Transverse colon (tissue), 4 donors: ENCODE data around the gene DEFB113. TPM values are rescaled to one million over a fixed set of nuclear protein-coding genes. Genes with fewer than 3 reads are reported as not detected.

Experiments used
- DNase-seq: peaks from one replicate; pipeline ENCODE4 v3.0.0-alpha.2; 2019
- H3K27ac ChIP-seq, 4 donors: fragments of 200-600 bp; sonication (generic); 2 replicates each; pipeline ENCODE4 v1.5.1; 2016 to 2018; ENCODE audit warnings: inconsistent platforms in 4 of 4
- H3K27me3 ChIP-seq: fragments of 200-600 bp; sonication (generic); 2 replicates; pipeline ENCODE4 v1.5.1; 2017; ENCODE audit warnings: inconsistent platforms
- H3K36me3 ChIP-seq, 4 donors: fragments of 200-600 bp; sonication (generic); 2 replicates each; pipeline ENCODE4 v1.5.1; 2017 to 2019; ENCODE audit warnings: inconsistent platforms in 4 of 4
- H3K4me1 ChIP-seq, 4 donors: fragments of 200-600 bp; sonication (generic); 2 replicates each; pipeline ENCODE4 v1.5.1; 2017 to 2020; ENCODE audit warnings: inconsistent platforms in 4 of 4
- H3K4me3 ChIP-seq, 4 donors: fragments of 200-600 bp; sonication (generic); 1 replicate in 1 of 4; 2 replicates in 3 of 4; pipeline versions ENCODE4 v1.5.1 to v1.6.1; 2017 to 2019; ENCODE audit warnings: inconsistent platforms in 4 of 4
- H3K9me3 ChIP-seq, 2 donors: fragments of 200-600 bp; sonication (generic); 2 replicates each; pipeline ENCODE4 v1.5.1; 2017 to 2019; ENCODE audit warnings: inconsistent platforms in 2 of 2
- CTCF ChIP-seq, 5 experiments: fragments of 200-600 bp in 3 of 5; fragments of 450-650 bp in 2 of 5; sonication (generic) in 3 of 5; IDR thresholded peaks; 1 replicate in 2 of 5; 2 replicates in 3 of 5; pipeline ENCODE4 v1.5.1; 2016 to 2017; ENCODE audit warnings: antibody characterized with exemption in 5 of 5, inconsistent platforms in 3 of 5, mild to moderate bottlenecking in 2 of 5, moderate library complexity in 1 of 5
- EP300 ChIP-seq: sonication (generic); formaldehyde crosslinking; IDR thresholded peaks from one replicate; pipeline ENCODE4 v1.6.1; 2017; ENCODE audit warnings: antibody characterized with exemption, low read depth
- POLR2A ChIP-seq: fragments of 450-650 bp; IDR thresholded peaks from one replicate; pipeline ENCODE4 v1.6.1; 2016; ENCODE audit warnings: antibody characterized with exemption, mild to moderate bottlenecking, moderate library complexity
- POLR2AphosphoS5 ChIP-seq, 3 donors: sonication (generic); formaldehyde crosslinking; IDR thresholded peaks; one replicate each; pipeline ENCODE4 v1.6.1; 2016; ENCODE audit warnings: antibody characterized with exemption in 3 of 3
- WGBS, 2 donors: methylation state at CpG; one replicate each; pipeline ENCODE4 v1.1.5; 2018; ENCODE audit warnings: low coverage in 1 of 2; 5-methylcytosine and 5-hydroxymethylcytosine counted together
- in situ Hi-C, 4 donors: fragments of 200-750 bp; cut with MboI; loops; one replicate each; pipeline versions ENCODE4 v1.15.0 to v1.15.1; 2017; ENCODE audit warnings: low sequenced_read_pairs in 3 of 4, low pct_ligation_motif_present in 1 of 4, low pct_unique_long_range_greater_than_20kb in 1 of 4
- intact Hi-C: fragments of 100-400 bp; cut with DNase I; formaldehyde crosslinking; loops from one replicate; pipeline ENCODE4 v1.15.1; 2023; ENCODE audit warnings: low total_unique reads
- total RNA-seq, 4 donors: library from RNA; depleted of rRNA; stranded (reverse); fragments of >200 nt; gene quantifications; one replicate each; pipeline ENCODE4 v1.1.0, GENCODE V29; 2016

The DEFB113 gene
- total RNA-seq, 4 donors from 2014 or later = not detected

- WGBS, 2 donors = 63 to 71% methylated on average over 1 of the region's 1 CpG
- Histone ChIP-seq H3K27ac (no peak overlapping the region), H3K4me3 (no peak overlapping the region), H3K27me3 (no peaks in the 10 kb centered on the region), H3K36me3 (peaks cover 0 to 2% (median 0%) of the 10 kb centered on the region in 4 donors), H3K9me3 (no peaks in the 10 kb centered on the region), H3K4me1 (no peaks in the 10 kb centered on the region)
- in situ Hi-C loops (no loop called here), intact Hi-C loops (no loop called here)
- no peak for DNase-seq
- TF ChIP-seq EP300 (no peak), CTCF (IDR thresholded peaks at IDR 0.05) (no peak), POLR2A (no peak), POLR2AphosphoS5 (IDR thresholded peaks at IDR 0.05) (no peak)
Observed at GRCh38 chr6:49980898-49981297, 11.5 kb upstream of the DEFB113 start.

- Histone ChIP-seq H3K4me1 (no peaks in the 10 kb centered on the region), H3K9me3 (no peaks in the 10 kb centered on the region), H3K4me3 (no peak overlapping the region), H3K27ac (no peak overlapping the region), H3K36me3 (peaks cover 0 to 2% (median 0%) of the 10 kb centered on the region in 4 donors), H3K27me3 (no peaks in the 10 kb centered on the region)
- TF ChIP-seq EP300 (no peak), POLR2AphosphoS5 (IDR thresholded peaks at IDR 0.05) (no peak), POLR2A (no peak), CTCF (IDR thresholded peaks at IDR 0.05) (no peak)
- DNase-seq = no peak
- 78 to 81% methylated on average over 4 of the region's 4 CpGs for WGBS, 2 donors
- in situ Hi-C loops = no loop called here
- intact Hi-C loops = loop anchor here (10.0 kb wide), 1 partner anchor 225 kb away; no protein-coding TSS in a partner anchor
Observed at GRCh38 chr6:49979584-49979983, 10.2 kb upstream of the DEFB113 start.

- TF ChIP-seq POLR2AphosphoS5 (IDR thresholded peaks at IDR 0.05) (no peak), CTCF (IDR thresholded peaks at IDR 0.05) (no peak), POLR2A (no peak), EP300 (no peak)
- 36 to 45% methylated on average over 2 to 3 of the region's 3 CpGs for WGBS, 2 donors
- H3K36me3 ChIP-seq = peaks cover 0 to 2% (median 0%) of the 10 kb centered on the region in 4 donors
- no peak overlapping the region for H3K27ac ChIP-seq
- H3K4me1 ChIP-seq = no peaks in the 10 kb centered on the region
- in situ Hi-C loops = no loop called here
- H3K27me3 ChIP-seq = no peaks in the 10 kb centered on the region
- no peaks in the 10 kb centered on the region for H3K9me3 ChIP-seq
- intact Hi-C loops = loop anchor here (10.0 kb wide), 1 partner anchor 226 kb away; no protein-coding TSS in a partner anchor
- no peak for DNase-seq
- H3K4me3 ChIP-seq = no peak overlapping the region
Observed at GRCh38 chr6:49978332-49979226, 9.2 kb upstream of the DEFB113 start.

GRCh38 chr6:49966823-49967222, 2.6 kb downstream of the DEFB113 start:
- H3K4me1 ChIP-seq = no peaks in the 10 kb centered on the region
- H3K9me3 ChIP-seq = no peaks in the 10 kb centered on the region
- 50 to 74% methylated on average over 2 of the region's 2 CpGs for WGBS, 2 donors
- intact Hi-C loops (no loop called here), in situ Hi-C loops (no loop called here)
- DNase-seq = no peak
- no peak for TF ChIP-seq CTCF (IDR thresholded peaks at IDR 0.05)
- TF ChIP-seq EP300 = no peak
- no peak for TF ChIP-seq POLR2A
- no peak for TF ChIP-seq POLR2AphosphoS5 (IDR thresholded peaks at IDR 0.05)
- no peaks in the 10 kb centered on the region for H3K36me3 ChIP-seq
- H3K27me3 ChIP-seq = no peaks in the 10 kb centered on the region
- no peak overlapping the region for H3K4me3 ChIP-seq
- H3K27ac ChIP-seq = no peak overlapping the region
